SU-DHL-6 (cell line): ENCODE data around the gene PHRF1.

Source experiments
- H2AFZ ChIP-seq: fragments of 200-600 bp; sonication (generic); 2 replicates; pipeline ENCODE4 v1.6.1; 2014; ENCODE audit warnings: low read depth, mild to moderate bottlenecking, moderate library complexity, mixed read lengths, antibody characterized with exemption, low read length; ENCODE audit not compliant: severe bottlenecking
- H3F3A ChIP-seq: fragments of 200-600 bp; shearing (Covaris generic); 2 replicates; pipeline ENCODE4 v1.6.0; 2016; ENCODE audit warnings: antibody characterized with exemption, mild to moderate bottlenecking; ENCODE audit not compliant: insufficient read depth
- H3K27ac ChIP-seq: fragments of 200-600 bp; sonication (generic); 2 replicates; pipeline ENCODE4 v1.5.1; 2016; ENCODE audit warnings: low read depth, mild to moderate bottlenecking, low read length, moderate library complexity, mixed read lengths
- H3K27me3 ChIP-seq: fragments of 200-600 bp; sonication (generic), shearing (Covaris generic); 2 replicates; pipeline ENCODE4 v1.6.0; 2014; ENCODE audit warnings: mild to moderate bottlenecking, low read length
- H3K36me3 ChIP-seq: fragments of 200-600 bp; sonication (generic); 2 replicates; pipeline ENCODE4 v1.6.1; 2014; ENCODE audit warnings: mild to moderate bottlenecking, low read length, mixed read lengths
- H3K4me2 ChIP-seq: fragments of 300-600, 200-600 bp; shearing (Covaris generic), sonication (generic); 2 replicates; pipeline ENCODE4 v1.6.0; 2014; ENCODE audit warnings: low read length, low read depth, mild to moderate bottlenecking; ENCODE audit not compliant: poor library complexity, severe bottlenecking
- H3K4me3 ChIP-seq: fragments of 200-600 bp; sonication (generic); 2 replicates; pipeline ENCODE4 v1.5.1; 2014; ENCODE audit warnings: antibody characterized with exemption, low read length, mild to moderate bottlenecking, mixed read lengths; ENCODE audit not compliant: insufficient read depth, poor library complexity, severe bottlenecking
- H3K79me2 ChIP-seq: fragments of 200-600 bp; sonication (generic); 2 replicates; pipeline ENCODE4 v1.6.1; 2014; ENCODE audit warnings: mild to moderate bottlenecking, low read length, moderate library complexity; ENCODE audit not compliant: insufficient read depth
- H3K9ac ChIP-seq: fragments of 200-600 bp; sonication (generic); 2 replicates; pipeline ENCODE4 v1.7.0; 2014; ENCODE audit warnings: mild to moderate bottlenecking, low read length
- H3K9me2 ChIP-seq: fragments of 200-600 bp; sonication (generic); replicated peaks from 2 replicates; pipeline ENCODE4 v1.6.1; 2014; ENCODE audit warnings: low read length; ENCODE audit not compliant: insufficient read depth
- H3K9me3 ChIP-seq: fragments of 200-600 bp; sonication (generic); 2 replicates; pipeline ENCODE4 v1.6.1; 2014; ENCODE audit warnings: low read length, mixed read lengths; ENCODE audit not compliant: insufficient read depth
- H4K20me1 ChIP-seq: fragments of 200-600 bp; sonication (generic); 2 replicates; pipeline ENCODE4 v1.6.1; 2014; ENCODE audit warnings: low read depth, mild to moderate bottlenecking, antibody characterized with exemption, low read length, moderate library complexity, mixed read lengths
- EZH2phosphoT487 ChIP-seq: fragments of 200-600 bp; sonication (generic), shearing (Covaris generic); conservative IDR thresholded peaks from 2 replicates; pipeline ENCODE4 v1.6.1; 2018; ENCODE audit warnings: mild to moderate bottlenecking, antibody characterized with exemption, low read length, moderate library complexity, mixed read lengths
- TF ChIP-seq, protein P1 (sequence below): fragments of 200-600 bp; sonication (generic); IDR thresholded peaks from one replicate; pipeline ENCODE4 v1.5.1; 2017; ENCODE audit warnings: antibody characterized with exemption, mild to moderate bottlenecking, low read length, moderate library complexity; ENCODE audit not compliant: insufficient read depth, poor library complexity, severe bottlenecking

The PHRF1 gene

DNA sequence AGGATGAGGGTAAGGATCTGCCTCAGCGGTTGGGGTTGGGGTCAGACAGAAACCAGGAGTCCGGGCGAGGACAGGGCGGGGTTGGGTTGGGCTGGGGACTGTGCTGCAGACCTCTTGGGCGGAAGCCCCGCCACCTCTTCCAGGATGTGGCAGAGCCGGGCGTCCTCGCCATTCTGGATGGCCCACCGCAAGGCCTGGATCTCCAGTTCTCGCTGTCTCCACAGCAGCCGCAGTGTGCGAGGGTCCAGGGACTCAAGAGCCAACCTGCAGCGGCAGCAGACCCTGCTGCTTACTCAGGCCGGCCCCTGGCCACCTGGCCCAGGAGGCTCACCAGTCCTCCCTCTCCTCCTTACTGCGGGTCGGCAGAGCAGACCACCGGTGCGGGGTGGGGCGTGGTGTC lies 17.8 kb upstream of the PHRF1 start:
- 0 out of 2 replicates have a peak, but pooled peaks cover 3% of the 10 kb centered on the region for H3F3A ChIP-seq
- no peaks in the 10 kb centered on the region for H3K27me3 ChIP-seq
- H4K20me1 ChIP-seq = no peaks in the 10 kb centered on the region
- H3K36me3 ChIP-seq = no peaks in the 10 kb centered on the region
- H3K4me3 ChIP-seq = no peak overlapping the region
- no peak overlapping the region for H3K27ac ChIP-seq
- no peak overlapping the region for H2AFZ ChIP-seq
- H3K4me2 ChIP-seq = no peak overlapping the region
- H3K79me2 ChIP-seq = no peaks in the 10 kb centered on the region; the same call in 1 of the 2 replicates
- no peaks in the 10 kb centered on the region for H3K9me2 ChIP-seq
- no peaks in the 10 kb centered on the region for H3K9me3 ChIP-seq
- H3K9ac ChIP-seq = no peak overlapping the region
- TF ChIP-seq EZH2phosphoT487 = no peak
- TF ChIP-seq, protein P1, sequence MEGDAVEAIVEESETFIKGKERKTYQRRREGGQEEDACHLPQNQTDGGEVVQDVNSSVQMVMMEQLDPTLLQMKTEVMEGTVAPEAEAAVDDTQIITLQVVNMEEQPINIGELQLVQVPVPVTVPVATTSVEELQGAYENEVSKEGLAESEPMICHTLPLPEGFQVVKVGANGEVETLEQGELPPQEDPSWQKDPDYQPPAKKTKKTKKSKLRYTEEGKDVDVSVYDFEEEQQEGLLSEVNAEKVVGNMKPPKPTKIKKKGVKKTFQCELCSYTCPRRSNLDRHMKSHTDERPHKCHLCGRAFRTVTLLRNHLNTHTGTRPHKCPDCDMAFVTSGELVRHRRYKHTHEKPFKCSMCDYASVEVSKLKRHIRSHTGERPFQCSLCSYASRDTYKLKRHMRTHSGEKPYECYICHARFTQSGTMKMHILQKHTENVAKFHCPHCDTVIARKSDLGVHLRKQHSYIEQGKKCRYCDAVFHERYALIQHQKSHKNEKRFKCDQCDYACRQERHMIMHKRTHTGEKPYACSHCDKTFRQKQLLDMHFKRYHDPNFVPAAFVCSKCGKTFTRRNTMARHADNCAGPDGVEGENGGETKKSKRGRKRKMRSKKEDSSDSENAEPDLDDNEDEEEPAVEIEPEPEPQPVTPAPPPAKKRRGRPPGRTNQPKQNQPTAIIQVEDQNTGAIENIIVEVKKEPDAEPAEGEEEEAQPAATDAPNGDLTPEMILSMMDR = no peak

DNA sequence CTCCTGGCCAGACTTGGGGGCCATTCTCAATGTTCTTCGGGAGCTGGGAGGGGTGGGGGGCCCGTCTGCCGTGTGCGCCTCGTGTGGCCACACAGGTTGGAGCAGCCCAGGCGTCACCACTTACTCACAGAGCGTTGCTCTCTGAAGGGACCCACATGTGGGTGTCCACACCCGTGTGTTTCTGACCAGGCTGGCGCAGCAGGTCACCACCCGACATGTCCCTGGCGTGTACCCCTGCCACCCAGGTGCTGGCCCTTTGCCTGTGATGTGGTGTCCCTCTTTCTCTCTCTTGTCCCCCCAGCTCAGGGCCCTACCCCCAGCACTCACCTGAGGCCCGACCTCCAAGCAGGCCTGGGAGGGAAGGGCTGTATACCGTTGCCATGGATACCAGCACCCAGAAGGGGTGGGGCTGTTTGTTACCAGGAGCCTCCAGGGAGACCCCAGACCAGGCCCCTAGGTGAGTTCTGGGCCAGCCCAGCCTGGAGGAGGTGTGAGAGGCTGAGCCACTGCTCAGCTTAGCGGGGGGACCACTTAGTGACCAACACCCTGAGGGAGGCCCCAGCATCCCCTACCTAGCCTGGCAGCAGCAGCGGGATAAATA lies 17.1 kb upstream of the PHRF1 start:
- no peak overlapping the region for H3K4me3 ChIP-seq
- H3K27ac ChIP-seq = no peak overlapping the region
- H3K9ac ChIP-seq = no peak overlapping the region
- H2AFZ ChIP-seq = no peak overlapping the region
- no peaks in the 10 kb centered on the region for H3K36me3 ChIP-seq
- no peaks in the 10 kb centered on the region; the same call in 1 of the 2 replicates for H3K79me2 ChIP-seq
- no peak overlapping the region for H3K4me2 ChIP-seq
- no peaks in the 10 kb centered on the region for H4K20me1 ChIP-seq
- H3K9me3 ChIP-seq = no peaks in the 10 kb centered on the region
- H3F3A ChIP-seq = 0 out of 2 replicates have a peak, but pooled peaks cover 3% of the 10 kb centered on the region
- H3K9me2 ChIP-seq = no peaks in the 10 kb centered on the region
- H3K27me3 ChIP-seq = no peaks in the 10 kb centered on the region
- no peak for TF ChIP-seq EZH2phosphoT487
- TF ChIP-seq, protein P1 = no peak

- no peaks in the 10 kb centered on the region for H4K20me1 ChIP-seq
- TF ChIP-seq, protein P1 = no peak
- TF ChIP-seq EZH2phosphoT487 = no peak
- peak overlapping the region; percentile 84 for H3K4me2 ChIP-seq
- H3K4me3 ChIP-seq = peak overlapping the region; percentile 65
- H3K79me2 ChIP-seq = no peaks in the 10 kb centered on the region; the same call in 1 of the 2 replicates
- no peaks in the 10 kb centered on the region for H3K36me3 ChIP-seq
- no peaks in the 10 kb centered on the region for H3K27me3 ChIP-seq
- no peaks in the 10 kb centered on the region for H3K9me3 ChIP-seq
- H3K9me2 ChIP-seq = no peaks in the 10 kb centered on the region
- H3K9ac ChIP-seq = peak overlapping the region; percentile 75
- H3F3A ChIP-seq = 0 out of 2 replicates have a peak, but pooled peaks cover 3% of the 10 kb centered on the region
- H2AFZ ChIP-seq = peak overlapping the region; percentile 75
- 0 out of 2 replicates have a peak overlapping the region, but pooled peaks have one; percentile 39 for H3K27ac ChIP-seq
These were observed 16.5 kb upstream of the PHRF1 start for GRCh38 chr11:559712-560304.
